Nephron (organoid): ENCODE data around the gene CLNK.

ENCODE experiments used
- H3K27ac Mint-ChIP-seq, 3 experiments: 2 replicates each; pipeline ENCODE4 v1.8.0; 2020; ENCODE audit warnings: mixed read lengths in 3 of 3, mild to moderate bottlenecking in 2 of 3, moderate library complexity in 1 of 3
- H3K27me3 Mint-ChIP-seq: 2 replicates; pipeline ENCODE4 v1.8.0; 2021; ENCODE audit warnings: low read depth, mild to moderate bottlenecking, moderate library complexity, mixed read lengths
- H3K36me3 Mint-ChIP-seq: 2 replicates; pipeline ENCODE4 v1.8.0; 2020; ENCODE audit warnings: low read depth, mixed read lengths
- H3K4me1 Mint-ChIP-seq: 2 replicates; pipeline ENCODE4 v1.8.0; 2020; ENCODE audit warnings: mixed read lengths
- H3K4me3 Mint-ChIP-seq, 3 experiments: 2 replicates each; pipeline ENCODE4 v1.8.0; 2020; ENCODE audit warnings: mild to moderate bottlenecking in 3 of 3, mixed read lengths in 3 of 3, moderate library complexity in 2 of 3
- H3K9me3 Mint-ChIP-seq: 2 replicates; pipeline ENCODE4 v1.8.0; 2020; ENCODE audit warnings: mixed read lengths
- TF ChIP-seq, protein P1 (sequence below), 3 experiments: fragments of 200-600 bp; sonication (generic); IDR thresholded peaks; one replicate each; pipeline ENCODE4 v1.5.0; 2021; ENCODE audit warnings: antibody characterized with exemption in 3 of 3; ENCODE audit not compliant: unreplicated experiment in 3 of 3

CLNK gene

DNA sequence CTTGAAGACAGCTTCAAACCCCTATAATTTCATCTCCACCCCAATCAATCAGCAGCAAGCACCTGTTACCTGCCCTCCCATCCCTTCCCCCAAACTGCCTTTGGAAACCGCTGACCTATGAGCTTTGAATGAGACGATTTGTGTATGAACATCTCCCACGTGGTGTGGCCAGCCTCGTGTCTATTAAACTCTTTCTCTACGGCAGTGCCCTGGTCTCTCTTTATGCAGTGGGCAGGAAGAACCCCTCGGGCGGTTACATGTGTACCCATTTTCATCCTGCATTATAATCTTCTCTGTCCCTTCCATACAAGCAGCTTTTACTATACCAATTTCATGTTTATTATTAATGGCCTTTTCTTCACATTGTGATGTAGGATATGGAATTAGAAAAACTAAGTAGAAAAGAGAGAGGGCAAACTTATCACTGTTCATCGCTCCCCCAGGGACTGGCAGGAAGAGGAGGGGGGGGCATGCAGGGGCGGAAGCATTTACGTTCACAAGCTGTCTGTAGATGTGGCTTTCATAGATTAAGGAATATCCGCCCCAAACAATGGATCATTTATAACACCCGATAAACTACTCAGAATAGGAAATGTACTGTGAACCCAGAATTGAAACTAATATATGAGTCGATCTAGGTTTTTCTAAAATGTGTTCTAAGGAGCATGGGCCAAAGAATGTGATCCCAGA, 131.8 kb downstream of the CLNK start:
- peaks cover 29% of the 10 kb centered on the region for H3K27me3 Mint-ChIP-seq
- no peaks in the 10 kb centered on the region for H3K4me1 Mint-ChIP-seq
- no peak overlapping the region for H3K4me3 Mint-ChIP-seq
- no peaks in the 10 kb centered on the region for H3K9me3 Mint-ChIP-seq
- no peaks in the 10 kb centered on the region for H3K36me3 Mint-ChIP-seq
- TF ChIP-seq, protein P1, sequence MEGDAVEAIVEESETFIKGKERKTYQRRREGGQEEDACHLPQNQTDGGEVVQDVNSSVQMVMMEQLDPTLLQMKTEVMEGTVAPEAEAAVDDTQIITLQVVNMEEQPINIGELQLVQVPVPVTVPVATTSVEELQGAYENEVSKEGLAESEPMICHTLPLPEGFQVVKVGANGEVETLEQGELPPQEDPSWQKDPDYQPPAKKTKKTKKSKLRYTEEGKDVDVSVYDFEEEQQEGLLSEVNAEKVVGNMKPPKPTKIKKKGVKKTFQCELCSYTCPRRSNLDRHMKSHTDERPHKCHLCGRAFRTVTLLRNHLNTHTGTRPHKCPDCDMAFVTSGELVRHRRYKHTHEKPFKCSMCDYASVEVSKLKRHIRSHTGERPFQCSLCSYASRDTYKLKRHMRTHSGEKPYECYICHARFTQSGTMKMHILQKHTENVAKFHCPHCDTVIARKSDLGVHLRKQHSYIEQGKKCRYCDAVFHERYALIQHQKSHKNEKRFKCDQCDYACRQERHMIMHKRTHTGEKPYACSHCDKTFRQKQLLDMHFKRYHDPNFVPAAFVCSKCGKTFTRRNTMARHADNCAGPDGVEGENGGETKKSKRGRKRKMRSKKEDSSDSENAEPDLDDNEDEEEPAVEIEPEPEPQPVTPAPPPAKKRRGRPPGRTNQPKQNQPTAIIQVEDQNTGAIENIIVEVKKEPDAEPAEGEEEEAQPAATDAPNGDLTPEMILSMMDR (IDR thresholded peaks at IDR 0.05; ENCODE audit: unreplicated experiment in 3 of 3): no peak
- no peak overlapping the region for H3K27ac Mint-ChIP-seq

DNA sequence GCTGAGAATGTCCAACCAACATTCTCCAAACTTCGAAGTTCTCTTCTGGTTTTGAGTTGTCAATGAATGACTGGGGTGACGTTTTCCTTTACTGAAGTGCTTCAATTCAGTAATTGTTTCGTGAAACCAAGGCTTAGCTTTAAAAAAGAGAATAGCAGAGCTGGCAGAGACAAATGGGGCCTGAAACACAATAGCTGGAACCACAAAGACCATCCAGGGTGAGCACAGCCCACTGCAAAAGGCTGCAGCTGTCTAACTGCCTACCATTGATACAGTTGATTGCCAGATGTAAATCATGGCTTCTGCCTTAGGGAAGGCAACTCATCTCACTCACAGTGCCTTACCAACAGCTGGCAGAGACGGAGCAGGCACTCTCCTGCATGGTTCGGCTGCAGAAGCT, 148.7 kb downstream of the CLNK start:
- Mint-ChIP-seq H3K27me3 (no peaks in the 10 kb centered on the region), H3K27ac (no peak overlapping the region), H3K4me3 (no peak overlapping the region), H3K4me1 (no peaks in the 10 kb centered on the region), H3K9me3 (no peaks in the 10 kb centered on the region), H3K36me3 (no peaks in the 10 kb centered on the region)
- TF ChIP-seq, protein P1 (IDR thresholded peaks at IDR 0.05; ENCODE audit: unreplicated experiment in 3 of 3): no peak

DNA sequence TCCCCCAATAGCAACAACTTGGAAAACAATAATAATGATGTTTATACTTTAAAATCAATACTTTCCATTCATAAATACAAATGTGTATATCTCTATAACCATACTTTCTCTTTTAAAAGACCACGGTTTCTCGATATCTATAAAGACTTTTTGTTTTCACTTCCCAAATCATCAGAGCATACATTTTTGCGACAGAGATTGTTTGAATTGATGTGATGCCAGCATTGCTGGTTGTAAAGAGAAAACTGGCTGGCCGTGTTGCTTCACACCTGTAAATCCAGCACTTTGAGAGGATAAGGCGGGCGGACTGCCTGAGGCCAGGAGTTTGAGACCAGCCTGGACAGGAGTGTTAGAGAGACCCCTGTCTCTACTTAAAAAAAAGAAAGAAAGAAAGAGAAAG, 149.7 kb downstream of the CLNK start:
- no peak overlapping the region for H3K27ac Mint-ChIP-seq
- no peaks in the 10 kb centered on the region for H3K27me3 Mint-ChIP-seq
- TF ChIP-seq, protein P1 (IDR thresholded peaks at IDR 0.05; ENCODE audit: unreplicated experiment in 3 of 3): no peak

DNA sequence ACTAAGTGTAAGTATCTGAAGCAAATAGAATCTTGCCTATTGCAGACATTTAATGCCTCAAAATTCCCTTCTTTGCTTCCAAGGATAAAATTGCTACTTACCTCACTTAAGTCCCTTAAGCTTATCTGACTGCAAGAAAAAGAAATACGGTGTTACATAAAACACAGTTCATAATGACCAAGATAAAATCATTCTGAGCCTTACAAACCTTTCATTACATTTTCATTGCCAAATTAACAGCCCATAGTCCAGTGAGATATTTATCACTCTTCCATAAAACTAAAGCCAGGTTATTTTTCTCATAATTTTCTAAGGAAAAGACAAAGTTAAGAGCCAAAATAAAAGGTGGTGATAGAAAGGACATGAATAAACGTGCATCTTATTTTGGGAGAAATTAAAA, 152.4 kb downstream of the CLNK start:
- no peaks in the 10 kb centered on the region for H3K27me3 Mint-ChIP-seq
- H3K4me3 Mint-ChIP-seq: no peak overlapping the region
- no peaks in the 10 kb centered on the region for H3K36me3 Mint-ChIP-seq
- TF ChIP-seq, protein P1 (IDR thresholded peaks at IDR 0.05; ENCODE audit: unreplicated experiment in 3 of 3): no peak
- H3K4me1 Mint-ChIP-seq: no peaks in the 10 kb centered on the region
- no peak overlapping the region for H3K27ac Mint-ChIP-seq
- H3K9me3 Mint-ChIP-seq: no peaks in the 10 kb centered on the region

More for the DNA sequence above, 149.7 kb downstream of the CLNK start:
- no peak overlapping the region for H3K4me3 Mint-ChIP-seq
- no peaks in the 10 kb centered on the region for H3K4me1 Mint-ChIP-seq
- H3K9me3 Mint-ChIP-seq: no peaks in the 10 kb centered on the region
- H3K36me3 Mint-ChIP-seq: no peaks in the 10 kb centered on the region

DNA sequence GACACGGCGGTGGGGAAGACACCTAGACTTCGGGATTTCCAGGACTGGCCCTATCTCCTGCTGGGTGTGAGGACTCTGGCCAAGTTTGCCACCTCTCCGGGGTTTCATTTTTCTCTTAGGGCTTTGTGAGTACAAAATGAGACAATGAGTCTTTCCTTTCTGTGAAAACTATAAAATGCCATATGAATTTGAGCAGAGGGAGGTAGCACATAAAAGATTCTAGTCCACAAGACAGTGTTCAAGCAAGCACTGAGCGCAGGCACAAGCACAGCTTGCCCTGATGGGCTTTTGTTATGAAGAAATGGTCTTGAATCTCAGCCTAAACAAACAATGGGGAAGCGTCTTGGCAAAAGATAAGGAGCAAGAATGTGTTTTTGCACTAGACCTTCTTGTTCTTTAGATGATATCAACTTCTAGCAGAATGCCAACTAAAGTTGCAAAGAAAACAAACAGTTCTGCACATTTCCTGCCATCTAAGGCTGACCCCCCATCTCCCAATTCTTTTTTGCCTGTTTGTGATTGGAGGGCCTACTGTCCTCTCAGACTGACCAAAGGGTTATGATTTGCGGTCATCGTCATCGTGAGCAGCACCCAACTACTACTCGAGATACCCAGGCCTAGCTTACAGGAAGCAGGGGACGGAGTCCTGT, 154.3 kb downstream of the CLNK start:
- H3K27ac Mint-ChIP-seq: no peak overlapping the region
- TF ChIP-seq, protein P1 (IDR thresholded peaks at IDR 0.05; ENCODE audit: unreplicated experiment in 3 of 3): no peak
- no peaks in the 10 kb centered on the region for H3K9me3 Mint-ChIP-seq
- no peaks in the 10 kb centered on the region for H3K36me3 Mint-ChIP-seq
- H3K4me1 Mint-ChIP-seq: no peaks in the 10 kb centered on the region
- no peaks in the 10 kb centered on the region for H3K27me3 Mint-ChIP-seq
- H3K4me3 Mint-ChIP-seq: no peak overlapping the region
